Activated naive CD8-positive, alpha-beta T cell treated with anti-CD3 and anti-CD28 coated beads, Interleukin-2, amount 10 ng/mL, durations not matched to agents 7 days and 5 days (primary cell): Measurements from ENCODE around the gene UNC13A. TPM values are rescaled to one million over a fixed set of nuclear protein-coding genes. Genes with fewer than 3 reads are reported as not detected.

ENCODE experiments used
- ATAC-seq: fragments of 150-1000 bp; cut with Tn5 transposase; one replicate; pipeline ENCODE4 v1.10.0; 2021; ENCODE audit warnings: low read depth, moderate library complexity
- POLR2A ChIA-PET: fragments of 350-600 bp; sonication (Branson Sonifier 250); formaldehyde crosslinking; loops from one replicate; lab custom pipeline; 2021; ENCODE audit warnings: antibody characterized with exemption; lab: Charles Lee
- DNase-seq: peaks from one replicate; pipeline ENCODE4 v3.0.0; 2021
- H3K27ac Mint-ChIP-seq: one replicate; pipeline ENCODE4 v1.8.0; 2022; ENCODE audit warnings: mild to moderate bottlenecking, mixed read lengths
- H3K27me3 Mint-ChIP-seq: one replicate; pipeline ENCODE4 v1.8.0; 2022; ENCODE audit warnings: mild to moderate bottlenecking, moderate library complexity, mixed read lengths
- H3K36me3 Mint-ChIP-seq: one replicate; pipeline ENCODE4 v1.8.0; 2021; ENCODE audit warnings: mild to moderate bottlenecking, mixed read lengths
- H3K4me1 Mint-ChIP-seq: one replicate; pipeline ENCODE4 v1.8.0; 2021; ENCODE audit warnings: mixed read lengths
- H3K4me3 Mint-ChIP-seq: one replicate; pipeline ENCODE4 v1.8.0; 2022; ENCODE audit warnings: mild to moderate bottlenecking, moderate library complexity, mixed read lengths
- H3K9me3 Mint-ChIP-seq: one replicate; pipeline ENCODE4 v1.8.0; 2021; ENCODE audit warnings: mixed read lengths
- total RNA-seq, 2 experiments: library from RNA; stranded (reverse); gene quantifications; one replicate each; pipeline ENCODE4 v1.2.3, GENCODE V29; 2021

UNC13A gene
- total RNA-seq, 2 experiments from 2014 or later, result 0.06 to 0.25 TPM

DNA sequence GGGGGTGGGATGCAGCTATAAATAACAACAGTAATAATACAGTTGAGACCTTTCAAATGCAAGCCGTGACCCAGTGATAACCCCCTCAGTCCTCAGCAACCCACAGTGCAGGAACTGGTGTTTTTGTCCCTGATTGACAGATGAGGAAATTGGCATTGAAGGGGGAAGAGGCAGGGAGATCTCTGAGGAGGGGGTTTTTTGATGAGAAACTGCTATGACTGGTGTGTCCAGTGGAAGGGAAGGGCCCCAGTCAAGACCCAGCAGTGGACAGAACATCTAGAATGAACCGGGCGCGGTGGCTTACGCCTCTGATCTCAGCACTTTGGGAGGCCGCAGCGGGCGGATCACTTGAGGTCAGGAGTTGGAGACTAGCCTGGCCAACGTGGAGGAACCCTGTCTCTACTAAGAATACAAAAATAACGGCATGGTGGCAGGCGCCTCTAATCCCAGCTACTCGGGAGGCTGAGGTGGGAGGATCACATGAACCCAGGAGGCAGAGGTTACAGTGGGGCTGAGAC is 33.0 kb upstream of the UNC13A start:
- POLR2A ChIA-PET, result interaction anchor here (2.4 kb wide), 1 partner anchor 22 kb away, joined by 8 read pairs; no protein-coding TSS in a partner anchor
- DNase-seq (no peak), ATAC-seq (no peak)
- Mint-ChIP-seq H3K4me3 (peak overlapping the region; percentile 93), H3K27ac (peak overlapping the region; percentile 33), H3K27me3 (no peaks in the 10 kb centered on the region), H3K4me1 (peaks cover 34% of the 10 kb centered on the region), H3K36me3 (peaks cover 8% of the 10 kb centered on the region), H3K9me3 (no peaks in the 10 kb centered on the region)

DNA sequence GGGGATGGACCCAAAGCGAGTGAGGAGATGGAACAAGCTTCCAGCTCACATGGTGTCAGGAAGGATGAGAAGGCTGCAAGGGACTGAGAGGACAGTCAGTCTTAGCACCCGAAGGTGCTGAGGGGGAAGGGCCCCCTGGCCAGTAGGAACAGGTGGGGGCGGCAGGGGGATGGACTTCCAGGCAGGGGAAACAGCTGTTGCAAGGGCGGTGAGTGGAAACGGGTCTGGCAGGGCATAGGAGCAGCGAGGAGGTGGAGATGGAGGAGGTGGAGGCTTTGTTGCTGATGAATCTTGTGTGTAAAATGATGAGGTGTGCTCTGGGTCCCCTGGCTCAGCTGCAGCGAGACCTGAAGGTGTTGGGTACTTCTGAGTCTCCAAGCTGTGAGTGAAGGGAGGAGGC is 32.3 kb upstream of the UNC13A start:
- no peak for ATAC-seq
- Mint-ChIP-seq H3K36me3 (peaks cover 8% of the 10 kb centered on the region), H3K4me1 (peaks cover 34% of the 10 kb centered on the region), H3K9me3 (no peaks in the 10 kb centered on the region), H3K27me3 (peaks cover 2% of the 10 kb centered on the region), H3K4me3 (peak overlapping the region; percentile 93), H3K27ac (peak overlapping the region; percentile 78)
- POLR2A ChIA-PET, result interaction anchor here (1.1 to 2.4 kb wide), 3 partner anchors 23 to 151 kb away, joined by 3 to 10 read pairs (median 8); partner anchors contain the start of genes FCHO1 and SLC5A5
- no peak for DNase-seq

DNA sequence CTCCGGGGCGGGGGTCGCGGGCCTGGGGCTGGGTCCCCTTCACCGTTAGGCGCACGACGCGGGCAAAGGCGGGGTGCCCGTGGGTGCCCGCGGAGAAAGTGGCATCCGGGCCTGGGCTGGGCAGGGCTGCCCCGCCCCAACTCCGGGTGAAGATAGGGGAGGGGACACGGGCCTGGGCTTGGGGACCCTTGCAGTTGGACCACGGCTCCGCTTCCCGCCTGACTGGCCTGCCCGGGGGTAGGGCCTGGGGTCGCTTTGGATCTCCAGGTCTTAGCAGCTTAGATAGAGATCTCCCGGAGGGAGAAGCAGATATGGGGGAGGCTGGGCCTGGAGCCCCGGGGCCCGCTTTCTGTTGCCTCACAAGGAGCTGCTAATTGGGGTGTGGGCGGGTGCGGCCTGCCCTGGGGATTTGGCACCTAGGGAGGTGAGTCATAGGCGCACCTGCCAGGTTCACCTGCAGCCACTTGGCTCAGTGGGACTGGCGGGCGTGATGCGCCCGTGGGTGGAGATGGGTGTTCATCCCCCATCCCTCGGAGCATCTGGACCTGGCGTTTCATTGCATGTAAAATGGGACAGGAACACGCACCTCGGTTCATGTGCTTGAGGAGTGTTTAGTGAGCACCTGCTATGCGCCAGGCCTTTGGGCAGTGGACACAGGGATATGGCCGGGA is 31.7 kb upstream of the UNC13A start:
- POLR2A ChIA-PET, result interaction anchor here (0.6 to 2.4 kb wide), 12 partner anchors 13 to 248 kb away, joined by 3 to 10 read pairs (median 4); partner anchors contain the start of genes CCDC124, FCHO1, RPL18A and SLC5A5
- Mint-ChIP-seq H3K27ac (peak overlapping the region; percentile 78), H3K27me3 (peaks cover 2% of the 10 kb centered on the region), H3K4me1 (peaks cover 32% of the 10 kb centered on the region), H3K4me3 (peak overlapping the region; percentile 93), H3K36me3 (peaks cover 4% of the 10 kb centered on the region), H3K9me3 (no peaks in the 10 kb centered on the region)
- DNase-seq (no peak), ATAC-seq (peak; percentile 42)

DNA sequence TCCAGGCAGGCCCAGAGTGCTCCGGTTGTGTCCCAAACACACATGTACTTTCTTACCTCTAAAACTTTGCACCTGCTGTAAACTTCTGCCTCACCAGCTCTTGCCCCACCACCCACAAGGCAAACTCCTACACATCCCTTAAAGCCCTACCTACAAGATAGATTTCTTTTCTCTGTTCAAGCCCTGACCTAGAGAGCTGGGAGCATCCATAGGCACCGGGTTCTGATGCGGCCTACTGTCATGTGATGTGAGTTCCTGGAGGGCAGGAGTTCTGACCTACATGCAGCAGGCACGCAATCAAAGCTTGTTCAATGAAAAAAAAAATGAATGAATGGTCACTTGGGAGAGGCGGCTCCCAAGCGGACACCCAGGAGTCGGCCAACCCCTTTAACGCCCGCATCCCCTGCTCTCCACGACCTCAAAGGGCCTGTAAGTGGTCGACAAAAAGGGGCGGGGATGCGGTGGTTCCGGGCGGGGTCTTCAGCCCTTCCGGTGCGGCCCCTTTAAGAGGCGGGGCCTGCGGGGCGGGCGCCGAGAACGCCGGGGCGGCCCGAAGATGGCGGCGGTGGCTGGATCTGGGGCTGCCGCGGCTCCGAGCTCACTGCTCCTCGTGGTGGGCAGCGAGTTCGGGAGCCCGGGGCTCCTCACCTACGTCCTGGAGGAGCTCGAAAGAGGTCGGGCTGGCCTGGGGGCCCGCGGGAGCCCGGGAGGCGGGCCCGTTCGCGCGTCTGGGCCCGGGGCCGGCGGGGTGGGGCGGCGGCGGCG is 31.0 kb upstream of the UNC13A start, which contains the start of gene MAP1S:
TSS of gene MAP1S (plus strand) at position 534 of the 765 bp plus-strand sequence. CDS start at position 557, 23 bp downstream.
- no peaks in the 10 kb centered on the region for H3K9me3 Mint-ChIP-seq
- POLR2A ChIA-PET, result interaction anchor here (0.5 to 2.4 kb wide), 15 partner anchors 12 to 247 kb away, joined by 3 to 10 read pairs (median 4); partner anchors contain the start of genes CCDC124, FCHO1, RPL18A and SLC5A5
- DNase-seq (peak; percentile 83), ATAC-seq (peak; percentile 82)
- H3K36me3 Mint-ChIP-seq, result peaks cover 3% of the 10 kb centered on the region
- H3K27me3 Mint-ChIP-seq, result peaks cover 2% of the 10 kb centered on the region
- H3K4me1 Mint-ChIP-seq, result peaks cover 32% of the 10 kb centered on the region
- H3K4me3 Mint-ChIP-seq, result peak within 1 kb of the TSS; percentile 93
- H3K27ac Mint-ChIP-seq, result peak within 1 kb of the TSS; percentile 84

DNA sequence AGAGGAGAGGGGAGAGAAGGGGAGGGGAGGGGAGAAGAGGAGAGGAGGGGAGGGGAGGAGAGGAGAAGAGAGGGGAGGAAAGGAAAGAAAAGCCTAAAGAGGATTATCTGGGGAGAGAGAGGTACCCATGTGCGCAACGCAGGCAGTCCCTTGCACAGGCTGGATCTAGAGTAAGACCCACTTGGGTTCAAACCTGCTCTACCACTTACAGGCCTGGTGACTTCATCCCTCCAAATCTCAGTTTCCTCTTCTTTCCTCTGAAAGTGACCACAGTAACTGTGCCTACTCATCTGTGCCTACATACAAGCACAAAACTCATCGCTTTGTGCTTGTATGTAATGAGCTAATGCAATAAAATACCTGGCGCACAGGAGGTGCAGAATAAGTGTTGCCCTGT is 30.4 kb upstream of the UNC13A start:
- Mint-ChIP-seq H3K9me3 (no peaks in the 10 kb centered on the region), H3K36me3 (no peaks in the 10 kb centered on the region), H3K27ac (peak overlapping the region; percentile 84), H3K4me3 (peak overlapping the region; percentile 76), H3K4me1 (peaks cover 32% of the 10 kb centered on the region), H3K27me3 (peaks cover 2% of the 10 kb centered on the region)
- POLR2A ChIA-PET, result interaction anchor here (0.5 to 2.4 kb wide), 12 partner anchors 12 to 214 kb away, joined by 3 to 10 read pairs (median 4); partner anchors contain the start of genes CCDC124, FCHO1 and RPL18A
- DNase-seq (no peak), ATAC-seq (no peak)

DNA sequence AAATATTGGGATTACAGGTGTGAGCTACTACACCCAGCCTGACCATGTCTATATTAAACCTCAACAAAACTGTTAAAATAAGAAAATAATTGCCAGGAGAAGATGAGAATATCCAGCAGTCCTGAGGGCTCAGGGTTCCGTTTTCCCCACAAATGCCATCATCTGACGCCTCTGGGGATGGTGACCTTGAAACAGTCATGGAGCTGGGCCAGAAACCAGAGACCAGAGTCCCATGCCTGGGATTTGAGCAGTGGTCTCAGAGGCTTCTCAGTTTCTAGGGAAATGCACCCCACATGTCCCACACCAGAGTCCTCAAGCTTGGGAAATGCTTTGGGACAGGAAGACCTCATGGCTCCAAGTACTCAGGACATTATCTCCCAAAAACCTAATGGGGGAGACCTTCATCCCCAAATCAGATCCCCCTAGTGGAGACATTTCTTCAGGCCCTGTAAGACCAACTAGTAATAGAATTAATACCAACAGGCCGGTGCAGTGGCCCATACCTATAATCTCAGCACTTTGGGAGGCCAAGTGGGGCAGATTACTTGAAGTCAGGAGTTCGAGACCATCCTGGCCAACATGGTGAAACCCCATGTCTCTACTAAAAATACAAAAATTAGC is 28.3 kb upstream of the UNC13A start:
- Mint-ChIP-seq H3K27ac (no peak overlapping the region), H3K36me3 (no peaks in the 10 kb centered on the region), H3K27me3 (peaks cover 5% of the 10 kb centered on the region), H3K4me1 (peaks cover 25% of the 10 kb centered on the region), H3K4me3 (no peak overlapping the region), H3K9me3 (no peaks in the 10 kb centered on the region)
- POLR2A ChIA-PET, result no interaction called here
- ATAC-seq (no peak), DNase-seq (no peak)

DNA sequence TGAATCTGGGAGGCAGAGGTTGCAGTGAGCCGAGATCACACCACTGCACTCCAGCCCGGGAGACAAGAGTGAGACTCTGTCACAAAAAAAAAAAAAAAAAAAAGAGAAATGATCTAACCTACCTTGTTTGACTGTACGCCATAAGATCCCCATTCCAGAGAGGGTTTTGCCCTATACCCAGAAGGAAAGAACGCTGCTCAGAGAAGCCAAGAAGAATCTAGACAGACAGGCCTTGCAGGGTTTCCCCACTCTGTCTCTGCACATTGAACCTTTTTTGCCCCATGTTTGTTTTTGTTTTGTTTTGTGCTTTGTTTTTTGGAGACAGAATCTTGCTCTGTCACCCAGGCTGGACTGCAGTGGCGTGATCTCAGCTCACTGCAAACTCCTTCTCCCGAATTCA is 23.7 kb upstream of the UNC13A start:
- POLR2A ChIA-PET, result no interaction called here
- Mint-ChIP-seq H3K27me3 (peaks cover 7% of the 10 kb centered on the region), H3K4me3 (no peak overlapping the region), H3K9me3 (no peaks in the 10 kb centered on the region), H3K36me3 (no peaks in the 10 kb centered on the region), H3K27ac (no peak overlapping the region), H3K4me1 (no peaks in the 10 kb centered on the region)
- ATAC-seq (no peak), DNase-seq (no peak)

DNA sequence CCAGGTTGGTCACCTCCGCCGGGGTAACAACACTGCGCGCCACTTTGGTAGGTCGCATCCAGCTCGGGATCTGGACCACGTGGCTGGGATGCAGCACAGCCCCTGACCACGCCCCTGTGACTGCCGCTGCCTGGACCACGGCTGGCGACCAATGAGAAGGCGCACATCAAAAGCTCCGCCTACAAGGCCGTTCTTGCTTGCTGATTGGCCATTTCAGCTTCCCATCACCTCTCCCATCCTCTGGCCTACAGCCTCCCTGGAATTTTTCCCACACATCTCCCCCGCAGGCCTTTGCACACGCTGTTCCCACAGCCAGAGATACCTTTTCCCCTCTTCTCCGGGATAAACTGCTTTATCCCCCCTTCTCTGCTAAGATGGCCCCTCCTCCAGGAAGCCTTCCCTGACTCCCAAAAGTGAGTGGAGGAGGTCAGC is 18.6 kb upstream of the UNC13A start:
- H3K9me3 Mint-ChIP-seq, result no peaks in the 10 kb centered on the region
- no peak overlapping the region for H3K4me3 Mint-ChIP-seq
- H3K36me3 Mint-ChIP-seq, result no peaks in the 10 kb centered on the region
- no peak for ATAC-seq
- no peak overlapping the region for H3K27ac Mint-ChIP-seq
- POLR2A ChIA-PET, result interaction anchor here (1.2 to 1.8 kb wide), 2 partner anchors 12 to 51 kb away, joined by 4 to 5 read pairs; partner anchors contain the start of gene MAP1S
- H3K4me1 Mint-ChIP-seq, result peaks cover 2% of the 10 kb centered on the region
- no peak for DNase-seq
- H3K27me3 Mint-ChIP-seq, result peaks cover 3% of the 10 kb centered on the region

DNA sequence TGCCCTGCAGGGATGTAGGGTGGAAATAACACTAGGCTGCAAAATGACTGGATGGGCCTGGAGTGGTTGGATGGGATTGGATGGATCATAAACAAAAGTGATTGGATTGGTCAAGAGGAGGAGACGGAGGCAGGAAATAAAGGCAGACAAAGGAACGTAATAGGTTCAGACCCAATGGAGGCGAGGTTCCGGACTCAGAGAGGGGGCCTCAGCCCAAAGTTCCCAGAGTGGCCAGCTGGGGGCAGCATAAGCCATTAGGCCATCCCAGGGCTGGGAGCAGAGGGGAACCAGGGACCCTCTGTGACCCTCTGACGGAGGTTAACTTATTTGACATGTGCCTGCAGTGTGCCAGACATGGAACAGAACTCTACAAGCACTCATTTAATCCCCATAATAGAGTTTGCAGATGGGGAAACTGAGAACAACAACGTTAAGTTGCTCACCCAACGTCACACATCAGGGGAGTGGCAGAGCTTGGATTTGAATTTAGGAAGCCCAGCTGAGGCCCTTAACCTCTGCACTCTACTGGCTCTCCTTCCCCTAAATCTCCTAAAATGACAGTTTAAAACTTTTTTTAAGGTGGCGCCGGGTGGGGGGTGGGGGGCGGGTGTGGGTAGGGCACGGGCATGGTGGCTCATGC is 15.8 kb upstream of the UNC13A start:
- peak; percentile 82 for ATAC-seq
- H3K9me3 Mint-ChIP-seq, result no peaks in the 10 kb centered on the region
- H3K36me3 Mint-ChIP-seq, result no peaks in the 10 kb centered on the region
- H3K27ac Mint-ChIP-seq, result no peak overlapping the region
- POLR2A ChIA-PET, result no interaction called here
- peaks cover 4% of the 10 kb centered on the region for H3K27me3 Mint-ChIP-seq
- H3K4me3 Mint-ChIP-seq, result no peak overlapping the region
- peaks cover 2% of the 10 kb centered on the region for H3K4me1 Mint-ChIP-seq
- DNase-seq, result peak; percentile 79

DNA sequence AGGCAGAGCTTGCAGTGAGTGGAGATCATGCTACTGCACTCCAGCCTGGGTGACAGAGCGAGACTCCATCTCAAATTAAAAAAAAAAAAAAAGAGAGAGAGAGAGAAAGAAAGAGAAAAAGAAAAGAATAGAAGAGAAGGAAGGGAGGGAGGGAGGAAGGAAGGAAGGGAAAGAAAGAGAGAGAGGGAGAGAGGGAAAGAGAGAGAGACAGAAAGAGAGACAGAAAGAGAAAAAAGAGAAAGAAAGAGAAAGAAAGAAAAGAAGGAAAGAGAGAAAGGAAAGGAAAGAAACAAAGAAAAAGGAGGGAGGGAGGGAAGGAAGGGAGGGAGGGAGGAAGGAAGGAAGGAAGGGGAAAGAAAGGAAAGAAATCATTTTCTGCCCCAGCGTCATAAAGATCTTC is 7.0 kb upstream of the UNC13A start:
- H3K27me3 Mint-ChIP-seq, result peaks cover 28% of the 10 kb centered on the region
- POLR2A ChIA-PET, result no interaction called here
- no peaks in the 10 kb centered on the region for H3K36me3 Mint-ChIP-seq
- H3K9me3 Mint-ChIP-seq, result no peaks in the 10 kb centered on the region
- no peak overlapping the region for H3K4me3 Mint-ChIP-seq
- H3K4me1 Mint-ChIP-seq, result no peaks in the 10 kb centered on the region
- no peak for DNase-seq
- no peak overlapping the region for H3K27ac Mint-ChIP-seq
- no peak for ATAC-seq

DNA sequence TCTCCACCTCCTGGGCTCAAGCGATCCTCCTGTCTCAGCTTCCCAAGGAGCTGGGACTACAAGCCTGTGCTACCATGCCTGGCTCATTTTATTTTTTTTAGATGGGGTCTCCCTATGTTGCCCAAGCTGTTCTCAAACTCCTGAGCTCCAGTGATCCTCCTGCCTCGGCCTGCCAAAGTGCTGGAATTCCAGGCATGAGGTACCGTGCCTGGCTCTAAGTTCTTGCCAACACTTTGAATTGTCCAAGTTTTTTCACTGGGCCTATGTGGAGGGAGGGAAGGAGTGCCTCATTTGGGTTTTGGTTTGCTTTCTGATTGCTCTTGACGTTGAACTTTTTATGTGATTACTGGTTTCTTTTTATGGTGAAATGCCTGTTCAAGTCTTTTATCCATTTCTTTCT is 4.4 kb upstream of the UNC13A start:
- H3K9me3 Mint-ChIP-seq, result peaks cover 1% of the 10 kb centered on the region
- H3K27me3 Mint-ChIP-seq, result peaks cover 38% of the 10 kb centered on the region
- DNase-seq (no peak), ATAC-seq (no peak)
- H3K36me3 Mint-ChIP-seq, result peaks cover 2% of the 10 kb centered on the region
- no peak overlapping the region for H3K4me3 Mint-ChIP-seq
- no peak overlapping the region for H3K27ac Mint-ChIP-seq
- H3K4me1 Mint-ChIP-seq, result peaks cover 3% of the 10 kb centered on the region
- POLR2A ChIA-PET, result no interaction called here

DNA sequence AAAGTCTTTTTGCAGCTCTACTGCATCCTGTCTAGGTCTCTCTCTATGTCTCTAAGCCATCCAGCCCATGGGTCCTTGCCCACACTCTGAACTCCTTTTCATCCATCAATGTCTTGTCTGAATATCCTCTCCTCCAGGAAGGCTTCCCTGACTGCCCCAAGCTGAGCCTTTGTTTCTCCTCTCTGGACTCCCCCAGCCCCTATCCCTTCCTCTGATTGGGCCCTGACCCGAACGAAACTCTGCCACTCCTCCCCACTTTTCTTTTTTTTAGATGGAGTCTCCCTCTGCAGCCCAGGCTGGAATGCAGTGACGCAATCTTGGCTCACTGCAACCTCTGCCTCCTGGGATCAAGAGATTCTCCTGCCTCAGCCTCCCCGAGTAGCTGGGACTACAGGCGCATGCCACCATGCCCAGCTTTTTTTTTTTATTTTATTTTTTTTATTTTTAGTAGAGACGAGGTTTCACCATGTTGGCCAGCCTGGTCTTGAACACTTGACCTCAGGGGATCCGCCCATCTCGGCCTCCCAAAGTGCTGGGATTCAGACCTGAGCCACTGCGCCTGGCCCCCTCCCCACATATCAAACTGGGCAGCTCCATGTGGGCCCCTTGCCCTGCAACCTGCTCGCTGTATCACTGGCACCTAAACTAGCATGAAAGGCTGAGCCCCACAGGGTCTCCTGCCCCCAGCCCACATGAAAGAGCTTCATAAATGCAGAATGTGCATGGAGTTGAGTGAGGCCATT is 870 bp upstream of the UNC13A start:
- ATAC-seq, result no peak
- peaks cover 1% of the 10 kb centered on the region for H3K9me3 Mint-ChIP-seq
- DNase-seq, result no peak
- no peak overlapping the region for H3K27ac Mint-ChIP-seq
- no peak overlapping the region for H3K4me3 Mint-ChIP-seq
- POLR2A ChIA-PET, result interaction anchor here (0.5 kb wide), 1 partner anchor 384 kb away, joined by 4 read pairs; no protein-coding TSS in a partner anchor
- H3K27me3 Mint-ChIP-seq, result peaks cover 51% of the 10 kb centered on the region
- H3K4me1 Mint-ChIP-seq, result peaks cover 3% of the 10 kb centered on the region
- peaks cover 3% of the 10 kb centered on the region for H3K36me3 Mint-ChIP-seq
